Caki2 (cell line): ENCODE results near the gene SPP1. TPM values are rescaled to one million over a fixed set of nuclear protein-coding genes. Genes with fewer than 3 reads are reported as not detected.
A peak's percentile ranks its signal among the peaks of the same experiment; 100 is the strongest.
"Not testable (repeated sequence)": the region's sequence is repeated elsewhere in the genome, so short reads cannot be mapped to it uniquely, and the experiment has no call there.

Experiments used
- DNase-seq: peaks from one replicate; pipeline ENCODE4 v3.0.0-alpha.2; 2015; ENCODE audit warnings: low read depth
- in situ Hi-C: cut with HindIII; loops from 2 replicates; pipeline ENCODE4 v1.10.0; 2016; ENCODE audit warnings: low sequenced_read_pairs, low pct_unique_long_range_greater_than_20kb, mixed read lengths
- total RNA-seq: library from RNA; depleted of rRNA; stranded (reverse); fragments of >200 nt; shearing (Covaris generic); gene quantifications from 2 replicates; pipeline ENCODE4 v1.2.3, GENCODE V29; 2014; ENCODE audit warnings: low replicate concordance

Gene SPP1
- total RNA-seq, 1 experiment from 2014 or later: 7,203 TPM

DNA sequence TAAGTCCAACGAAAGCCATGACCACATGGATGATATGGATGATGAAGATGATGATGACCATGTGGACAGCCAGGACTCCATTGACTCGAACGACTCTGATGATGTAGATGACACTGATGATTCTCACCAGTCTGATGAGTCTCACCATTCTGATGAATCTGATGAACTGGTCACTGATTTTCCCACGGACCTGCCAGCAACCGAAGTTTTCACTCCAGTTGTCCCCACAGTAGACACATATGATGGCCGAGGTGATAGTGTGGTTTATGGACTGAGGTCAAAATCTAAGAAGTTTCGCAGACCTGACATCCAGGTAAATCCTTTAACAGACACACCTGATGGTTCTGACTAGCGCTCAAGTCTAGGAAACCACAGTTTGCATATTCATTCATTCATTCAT, 6.0 kb downstream of the SPP1 start:
- DNase-seq: peak; percentile 50

DNA sequence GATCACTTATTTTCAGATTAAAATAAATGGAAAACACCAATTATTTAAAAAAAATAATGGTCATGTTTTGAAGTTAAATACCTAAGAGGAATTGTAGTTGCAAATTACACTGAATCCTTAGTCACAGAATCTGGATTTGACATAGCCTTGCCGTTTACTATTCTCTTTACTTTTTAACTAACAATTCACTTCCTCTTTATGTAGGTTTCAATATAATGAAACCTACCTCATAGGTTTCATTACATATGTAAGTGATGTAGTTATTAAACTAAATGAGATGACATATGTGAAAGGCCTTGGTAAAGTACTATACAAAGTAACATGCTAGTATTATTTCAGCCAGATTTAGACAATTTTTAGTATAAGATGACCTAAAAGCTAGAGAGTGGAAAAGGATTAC, 6.5 kb downstream of the SPP1 start:
- in situ Hi-C loops: no loop called here
- DNase-seq: no peak

More for the DNA sequence above, 6.0 kb downstream of the SPP1 start:
- in situ Hi-C loops: no loop called here

DNA sequence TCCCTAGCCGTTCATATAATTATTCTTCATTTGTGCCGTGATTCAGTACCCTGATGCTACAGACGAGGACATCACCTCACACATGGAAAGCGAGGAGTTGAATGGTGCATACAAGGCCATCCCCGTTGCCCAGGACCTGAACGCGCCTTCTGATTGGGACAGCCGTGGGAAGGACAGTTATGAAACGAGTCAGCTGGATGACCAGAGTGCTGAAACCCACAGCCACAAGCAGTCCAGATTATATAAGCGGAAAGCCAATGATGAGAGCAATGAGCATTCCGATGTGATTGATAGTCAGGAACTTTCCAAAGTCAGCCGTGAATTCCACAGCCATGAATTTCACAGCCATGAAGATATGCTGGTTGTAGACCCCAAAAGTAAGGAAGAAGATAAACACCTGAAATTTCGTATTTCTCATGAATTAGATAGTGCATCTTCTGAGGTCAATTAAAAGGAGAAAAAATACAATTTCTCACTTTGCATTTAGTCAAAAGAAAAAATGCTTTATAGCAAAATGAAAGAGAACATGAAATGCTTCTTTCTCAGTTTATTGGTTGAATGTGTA, 7.0 kb downstream of the SPP1 start:
- in situ Hi-C loops: no loop called here
- peak; percentile 60 for DNase-seq

GRCh38 chr4:87983996-87984395, 8.5 kb downstream of the SPP1 start:
- in situ Hi-C loops: no loop called here
- DNase-seq: peak; percentile 74

- in situ Hi-C loops: no loop called here
- DNase-seq: peak; percentile 96
Measured at GRCh38 chr4:87985097-87985886, 9.8 kb downstream of the SPP1 start.

DNA sequence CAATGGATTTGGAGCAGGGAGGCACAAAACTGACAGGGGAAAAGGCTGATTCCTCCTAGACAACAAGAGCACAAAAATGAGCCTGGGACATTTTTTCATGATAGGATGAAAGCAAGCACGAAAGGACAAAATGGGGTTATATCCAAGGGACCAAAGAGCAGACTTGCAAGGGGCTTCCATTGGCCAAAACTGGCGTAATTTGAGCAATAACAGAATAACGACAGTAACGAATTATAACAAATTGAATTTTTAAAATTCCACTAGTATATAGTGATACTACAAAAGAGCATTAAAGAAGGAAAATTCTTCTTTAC, 10.3 kb downstream of the SPP1 start:
- in situ Hi-C loops: no loop called here
- no peak for DNase-seq

GRCh38 chr4:87986508-87986907, 11.0 kb downstream of the SPP1 start:
- in situ Hi-C loops: no loop called here
- DNase-seq: no peak

DNA sequence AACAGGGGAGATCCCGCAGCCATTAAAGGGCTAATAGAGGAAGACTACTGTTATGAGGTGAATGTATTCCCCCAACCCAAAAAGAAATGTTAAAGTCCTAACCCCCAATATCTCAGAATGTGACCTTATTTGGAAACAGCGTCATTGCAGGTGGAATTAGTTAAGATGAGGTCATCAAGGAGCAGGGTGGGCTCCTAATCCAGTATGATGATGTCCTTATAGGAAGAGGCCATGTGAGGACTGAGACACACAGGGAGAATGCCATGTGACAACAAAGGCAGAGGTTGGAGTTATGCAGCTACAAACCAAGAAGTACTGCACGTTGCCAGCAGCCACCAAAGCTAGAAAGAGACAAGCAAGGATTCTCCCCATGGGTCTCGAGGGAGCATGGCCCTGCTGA, 14.3 kb downstream of the SPP1 start:
- in situ Hi-C loops: no loop called here
- no peak for DNase-seq

DNA sequence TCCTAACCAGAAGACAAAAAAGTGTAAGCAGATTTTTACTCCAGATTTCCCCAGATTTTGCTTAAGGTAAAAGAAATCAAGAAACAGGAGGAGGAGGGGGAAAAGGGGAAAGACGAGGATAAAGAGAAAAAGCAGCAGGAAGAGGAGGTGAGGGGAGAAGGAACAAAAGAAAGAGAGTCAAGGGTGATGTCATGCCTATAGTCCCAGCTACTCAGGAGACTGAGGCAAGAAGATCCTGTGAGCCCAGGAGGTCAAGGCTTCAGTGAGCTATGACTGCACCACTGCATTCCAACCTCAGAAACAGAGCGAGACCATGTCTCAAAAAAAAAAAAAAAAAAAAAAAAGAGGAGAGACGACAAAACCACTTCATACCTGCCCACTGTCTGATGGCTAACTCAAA, 19.9 kb downstream of the SPP1 start:
- no peak for DNase-seq
- in situ Hi-C loops: no loop called here

- in situ Hi-C loops: not testable (repeated sequence)
Measured at GRCh38 chr4:87999191-87999691, 23.7 kb downstream of the SPP1 start.

GRCh38 chr4:88001871-88002270, 26.4 kb downstream of the SPP1 start:
- in situ Hi-C loops: no loop called here
- no peak for DNase-seq

More at GRCh38 chr4:87999191-87999691, 23.7 kb downstream of the SPP1 start:
- not testable (repeated sequence) for DNase-seq

DNA sequence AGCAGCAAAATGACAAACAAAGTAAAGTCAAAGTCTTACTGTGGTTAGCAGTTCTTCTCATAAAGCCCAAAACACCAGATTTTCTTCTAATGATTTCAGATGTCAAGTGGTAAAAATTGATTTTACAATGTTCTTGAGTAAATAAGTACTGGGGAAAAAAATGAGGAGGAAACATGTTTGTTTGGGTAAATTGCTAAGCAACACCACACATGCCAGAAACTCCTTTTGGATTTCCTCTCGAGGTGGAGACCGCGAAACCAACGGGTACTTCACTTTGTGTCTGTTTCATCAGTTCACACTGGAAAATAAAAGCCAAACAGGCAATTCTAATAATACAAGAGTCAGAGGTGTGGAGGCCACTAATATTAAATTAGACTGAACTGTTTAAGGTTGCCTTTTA, 27.3 kb downstream of the SPP1 start:
- in situ Hi-C loops: no loop called here

DNA sequence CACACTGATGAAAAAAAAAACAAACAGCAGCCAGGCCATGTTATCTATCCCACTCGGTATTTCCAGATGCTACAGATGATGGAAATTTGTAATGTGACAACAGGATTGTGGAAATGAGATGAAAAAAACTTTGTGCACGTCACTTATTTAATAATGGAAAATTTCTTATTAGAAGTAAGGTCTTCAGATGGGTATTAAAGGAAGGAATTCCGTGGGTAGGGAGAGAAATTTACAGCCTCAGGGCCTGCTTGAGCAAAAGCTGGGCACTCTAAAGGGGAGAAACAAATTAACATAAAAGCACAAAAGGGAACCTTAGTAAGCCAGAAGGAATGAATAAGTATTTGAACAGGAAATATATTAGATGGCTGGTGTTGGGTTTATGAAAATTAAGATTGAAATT, 27.7 kb downstream of the SPP1 start:
- in situ Hi-C loops: no loop called here
- DNase-seq: no peak

More for the DNA sequence above, 27.3 kb downstream of the SPP1 start:
- no peak for DNase-seq

DNA sequence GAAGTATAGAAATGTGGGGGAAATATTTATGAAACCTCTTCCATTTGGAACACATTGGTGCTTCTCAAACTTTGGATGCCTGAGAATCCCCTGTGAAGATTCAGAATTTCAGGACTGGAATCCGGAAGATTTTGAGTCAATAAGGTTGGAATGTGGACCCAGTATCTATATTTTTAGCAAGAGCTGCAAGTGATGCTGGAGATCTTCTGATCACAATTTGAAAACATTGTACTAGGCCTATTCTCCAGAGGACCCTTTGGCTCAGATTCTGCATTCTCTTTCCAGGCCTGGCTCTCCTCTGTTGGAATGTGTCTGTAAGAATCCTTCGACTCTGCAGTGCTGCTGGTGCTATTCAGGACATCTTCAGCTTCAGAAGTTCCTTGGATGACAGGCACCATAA, 29.6 kb downstream of the SPP1 start:
- in situ Hi-C loops: no loop called here

GRCh38 chr4:88005946-88006345, 30.4 kb downstream of the SPP1 start:
- in situ Hi-C loops: no loop called here
- DNase-seq: no peak

More for the DNA sequence above, 29.6 kb downstream of the SPP1 start:
- DNase-seq: no peak

- in situ Hi-C loops: no loop called here
- no peak for DNase-seq
Measured at GRCh38 chr4:88006956-88007303, 31.4 kb downstream of the SPP1 start.

GRCh38 chr4:88007304-88008121, 32.0 kb downstream of the SPP1 start, which contains the start of gene PKD2:
Gene PKD2 (plus strand): TSS chr4:88007635. CDS start chr4:88007734, 99 bp downstream.
- in situ Hi-C loops: no loop called here
- peak; percentile 69 for DNase-seq

GRCh38 chr4:88008122-88008742, 32.7 kb downstream of the SPP1 start:
- DNase-seq: peak; percentile 41
- in situ Hi-C loops: no loop called here

DNA sequence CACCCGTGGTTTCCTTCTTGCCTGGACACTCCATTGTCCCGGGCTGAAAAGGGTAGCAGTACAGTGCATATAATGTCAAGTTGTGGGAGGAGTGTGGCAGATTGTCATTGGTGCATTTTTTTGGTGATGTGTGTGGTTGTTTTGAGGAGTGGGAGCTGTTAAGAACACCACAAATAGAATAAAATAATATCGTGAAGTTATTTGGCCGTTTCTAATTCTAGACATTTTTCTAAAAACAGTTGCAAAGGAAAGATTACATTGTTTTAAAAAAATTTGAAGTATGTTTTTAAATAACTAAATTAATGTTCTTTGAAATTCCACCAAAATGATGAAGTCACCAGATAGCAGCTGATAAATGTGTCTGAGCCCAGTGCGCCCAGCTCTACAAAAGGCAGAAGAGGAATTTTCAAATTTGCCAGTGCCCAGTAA, 33.2 kb downstream of the SPP1 start:
- in situ Hi-C loops: no loop called here
- DNase-seq: no peak
